ENCODE measurements around the gene SLX1A. TPM values are rescaled to one million over a fixed set of nuclear protein-coding genes. Genes with fewer than 3 reads are reported as not detected.
"Not testable (repeated sequence)": the region's sequence is repeated elsewhere in the genome, so short reads cannot be mapped to it uniquely, and the experiment has no call there.

The SLX1A gene
- total RNA-seq = 20.0 and 34.1 TPM in 2 replicates
- long read RNA-seq, transcript SLX1A-201 (6 exons, 1,091 nt) = major isoform, 8 of 9 reads
- long read RNA-seq, partial matches to known transcripts = 0 of 9 reads
- long read RNA-seq, other reads (novel, unspliced or antisense) = 1 of 9 reads

DNA sequence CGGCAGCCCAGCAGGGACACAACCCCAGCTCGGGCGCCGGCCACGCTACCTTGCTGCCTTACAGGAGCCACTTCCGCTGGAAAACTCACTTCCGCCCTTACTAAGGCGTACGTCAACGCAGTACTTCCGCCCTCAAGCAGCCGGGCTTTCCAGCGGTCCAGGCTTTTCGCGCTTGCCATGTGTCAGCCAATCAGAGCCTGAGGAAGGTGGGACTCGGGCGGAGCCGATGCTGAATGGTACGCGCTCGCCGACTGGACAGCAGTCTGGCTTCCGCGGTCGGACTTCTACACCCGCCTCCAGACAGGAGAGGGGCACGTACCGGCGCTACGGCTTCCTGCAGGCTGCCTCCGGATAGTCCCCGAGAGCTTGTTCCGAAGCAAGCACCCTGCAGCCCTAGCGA lies at the start of gene SLX1A, which contains the start of gene BOLA2B:
SLX1A (plus strand) TSS at position 261 of the 400 bp plus-strand sequence. CDS start 210 bp downstream, outside the sequence.
BOLA2B (minus strand) TSS at position 52 of the 400 bp plus-strand sequence. CDS start 71 bp downstream, outside the sequence.
- not testable (repeated sequence) for H3K36me3 Mint-ChIP-seq (ENCODE audit: unreplicated experiment); H3K4me1 Mint-ChIP-seq (ENCODE audit: unreplicated experiment); H3K4me3 Mint-ChIP-seq (ENCODE audit: unreplicated experiment); H3K27ac Mint-ChIP-seq (ENCODE audit: unreplicated experiment); DNase-seq (ENCODE audit: extremely low spot score, unreplicated experiment); H3K9me3 Mint-ChIP-seq (ENCODE audit: unreplicated experiment); H3K27me3 Mint-ChIP-seq (ENCODE audit: unreplicated experiment)

GRCh38 chr16:30144017-30144416 lies 49.7 kb upstream of the SLX1A start:
- H3K27ac Mint-ChIP-seq (ENCODE audit: unreplicated experiment) = no peak overlapping the region
- no peaks in the 10 kb centered on the region for H3K36me3 Mint-ChIP-seq (ENCODE audit: unreplicated experiment)
- no peak for DNase-seq (ENCODE audit: extremely low spot score, unreplicated experiment)
- no peaks in the 10 kb centered on the region for H3K9me3 Mint-ChIP-seq (ENCODE audit: unreplicated experiment)
- H3K4me3 Mint-ChIP-seq (ENCODE audit: unreplicated experiment) = no peak overlapping the region
- H3K27me3 Mint-ChIP-seq (ENCODE audit: unreplicated experiment) = peaks cover 4% of the 10 kb centered on the region
- no peaks in the 10 kb centered on the region for H3K4me1 Mint-ChIP-seq (ENCODE audit: unreplicated experiment)
- TF ChIP-seq, protein P1, sequence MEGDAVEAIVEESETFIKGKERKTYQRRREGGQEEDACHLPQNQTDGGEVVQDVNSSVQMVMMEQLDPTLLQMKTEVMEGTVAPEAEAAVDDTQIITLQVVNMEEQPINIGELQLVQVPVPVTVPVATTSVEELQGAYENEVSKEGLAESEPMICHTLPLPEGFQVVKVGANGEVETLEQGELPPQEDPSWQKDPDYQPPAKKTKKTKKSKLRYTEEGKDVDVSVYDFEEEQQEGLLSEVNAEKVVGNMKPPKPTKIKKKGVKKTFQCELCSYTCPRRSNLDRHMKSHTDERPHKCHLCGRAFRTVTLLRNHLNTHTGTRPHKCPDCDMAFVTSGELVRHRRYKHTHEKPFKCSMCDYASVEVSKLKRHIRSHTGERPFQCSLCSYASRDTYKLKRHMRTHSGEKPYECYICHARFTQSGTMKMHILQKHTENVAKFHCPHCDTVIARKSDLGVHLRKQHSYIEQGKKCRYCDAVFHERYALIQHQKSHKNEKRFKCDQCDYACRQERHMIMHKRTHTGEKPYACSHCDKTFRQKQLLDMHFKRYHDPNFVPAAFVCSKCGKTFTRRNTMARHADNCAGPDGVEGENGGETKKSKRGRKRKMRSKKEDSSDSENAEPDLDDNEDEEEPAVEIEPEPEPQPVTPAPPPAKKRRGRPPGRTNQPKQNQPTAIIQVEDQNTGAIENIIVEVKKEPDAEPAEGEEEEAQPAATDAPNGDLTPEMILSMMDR (IDR thresholded peaks at IDR 0.05) = no peak

GRCh38 chr16:30144917-30145316 lies 48.8 kb upstream of the SLX1A start:
- Mint-ChIP-seq H3K9me3 (ENCODE audit: unreplicated experiment) (peaks cover 8% of the 10 kb centered on the region), H3K4me1 (ENCODE audit: unreplicated experiment) (no peaks in the 10 kb centered on the region), H3K4me3 (ENCODE audit: unreplicated experiment) (no peak overlapping the region), H3K36me3 (ENCODE audit: unreplicated experiment) (peaks cover 3% of the 10 kb centered on the region), H3K27me3 (ENCODE audit: unreplicated experiment) (peaks cover 4% of the 10 kb centered on the region), H3K27ac (ENCODE audit: unreplicated experiment) (no peak overlapping the region)
- TF ChIP-seq, protein P1 (IDR thresholded peaks at IDR 0.05) = no peak
- DNase-seq (ENCODE audit: extremely low spot score, unreplicated experiment) = no peak

DNA sequence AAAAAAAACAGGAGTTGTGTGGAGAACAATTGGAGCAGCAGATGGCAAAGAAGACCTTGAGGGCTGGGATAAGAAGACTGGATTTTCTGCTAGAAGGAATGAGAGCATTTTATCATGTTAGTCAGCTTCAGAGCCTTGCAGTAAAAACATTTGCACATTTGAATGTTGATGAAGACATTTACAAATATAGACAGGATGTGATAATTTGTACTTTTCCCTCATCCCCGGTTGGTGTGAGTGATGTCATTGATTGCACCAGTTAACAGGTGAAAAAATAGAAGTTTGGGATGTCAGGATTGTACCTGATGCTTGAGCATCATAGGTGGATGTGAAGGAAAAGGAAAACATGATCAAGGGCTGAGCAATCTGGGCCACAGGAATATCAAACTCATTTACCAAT lies 48.0 kb upstream of the SLX1A start:
- Mint-ChIP-seq H3K4me1 (ENCODE audit: unreplicated experiment) (no peaks in the 10 kb centered on the region), H3K27ac (ENCODE audit: unreplicated experiment) (no peak overlapping the region), H3K9me3 (ENCODE audit: unreplicated experiment) (peaks cover 9% of the 10 kb centered on the region), H3K4me3 (ENCODE audit: unreplicated experiment) (no peak overlapping the region), H3K27me3 (ENCODE audit: unreplicated experiment) (peaks cover 4% of the 10 kb centered on the region), H3K36me3 (ENCODE audit: unreplicated experiment) (peaks cover 3% of the 10 kb centered on the region)
- TF ChIP-seq, protein P1 (IDR thresholded peaks at IDR 0.05) = no peak
- DNase-seq (ENCODE audit: extremely low spot score, unreplicated experiment) = no peak

- no peaks in the 10 kb centered on the region for H3K4me1 Mint-ChIP-seq (ENCODE audit: unreplicated experiment)
- DNase-seq (ENCODE audit: extremely low spot score, unreplicated experiment) = no peak
- H3K36me3 Mint-ChIP-seq (ENCODE audit: unreplicated experiment) = peaks cover 3% of the 10 kb centered on the region
- no peak overlapping the region for H3K4me3 Mint-ChIP-seq (ENCODE audit: unreplicated experiment)
- TF ChIP-seq, protein P1 (IDR thresholded peaks at IDR 0.05) = no peak
- H3K27ac Mint-ChIP-seq (ENCODE audit: unreplicated experiment) = no peak overlapping the region
- H3K9me3 Mint-ChIP-seq (ENCODE audit: unreplicated experiment) = peaks cover 9% of the 10 kb centered on the region
- peaks cover 4% of the 10 kb centered on the region for H3K27me3 Mint-ChIP-seq (ENCODE audit: unreplicated experiment)
Measured at GRCh38 chr16:30147843-30148510, 45.7 kb upstream of the SLX1A start.

Measured in osteocyte (in vitro differentiated cells).